ENCODE measurements around the gene CORO7. TPM values are rescaled to one million over a fixed set of nuclear protein-coding genes. Genes with fewer than 3 reads are reported as not detected.
A peak's percentile ranks its signal among the peaks of the same experiment; 100 is the strongest.

CORO7 gene
- total and polyA plus RNA-seq, 5 donors from 2014 or later: 52.5 to 718 (median 63.6) TPM

DNA sequence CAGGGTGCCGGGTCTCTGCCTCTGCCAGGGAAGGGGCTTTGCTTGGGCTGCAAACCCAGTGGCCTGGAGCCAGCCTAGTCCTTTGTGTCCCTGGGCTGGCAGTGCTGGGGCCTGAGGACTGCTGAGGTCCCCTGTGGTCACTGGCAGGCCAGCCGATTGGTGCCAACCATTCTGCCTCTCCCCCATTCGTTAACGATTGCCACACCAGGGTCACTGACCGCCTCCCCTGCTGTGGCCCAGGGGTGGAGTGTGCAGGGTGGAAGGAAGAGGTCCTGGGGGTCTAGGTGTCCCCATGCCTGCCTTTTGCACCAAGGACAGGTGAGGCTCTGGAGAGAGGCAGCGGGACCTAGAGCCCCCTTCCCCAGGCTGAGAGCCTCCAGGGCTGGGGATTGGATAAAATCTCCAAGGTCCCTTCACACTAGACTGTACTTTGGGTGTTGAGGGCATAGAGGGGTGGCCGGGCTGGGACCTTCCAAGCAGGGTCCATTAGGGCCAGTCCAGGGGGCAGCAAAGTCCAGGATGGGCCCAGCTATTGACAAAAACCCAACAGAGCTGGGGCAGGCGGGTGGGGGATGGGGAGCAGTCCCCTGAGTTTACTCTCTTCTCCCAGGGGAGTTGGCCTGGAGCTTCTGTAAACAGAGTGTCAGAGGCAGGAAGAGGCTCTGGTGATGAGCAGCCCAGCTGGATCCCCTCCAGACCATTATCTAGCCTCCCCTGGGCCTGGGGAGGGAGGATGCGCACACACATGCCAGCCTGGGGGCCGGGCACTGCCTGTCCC, 43.6 kb downstream of the CORO7 start:
- Mint-ChIP-seq H3K4me3 (peak overlapping the region; percentile 47 to 86 (median 84)), H3K9me3 (no peaks in the 10 kb centered on the region), H3K27ac (peak overlapping the region; percentile 15 to 75 (median 26)), H3K27me3 (no peaks in the 10 kb centered on the region), H3K36me3 (no peaks in the 10 kb centered on the region), H3K4me1 (peaks cover 0 to 37% (median 11%) of the 10 kb centered on the region in 4 donors)
- ATAC-seq (ENCODE audit: low read depth in 2 of 2) (no peak), DNase-seq (no peak)
- peaks cover 37% of the 10 kb centered on the region for H3K4me1 ChIP-seq (ENCODE audit: control insufficient read depth, insufficient read depth, low read length, poor library complexity, severe bottlenecking)
- H3K27ac ChIP-seq (ENCODE audit: insufficient read depth, low read length, poor library complexity, severe bottlenecking): peak overlapping the region; percentile 6
- H3K27me3 ChIP-seq (ENCODE audit: control insufficient read depth, insufficient read depth, low read length): no peaks in the 10 kb centered on the region
- no peaks in the 10 kb centered on the region for H3K9me3 ChIP-seq (ENCODE audit: control insufficient read depth in 2 of 2, low read length in 2 of 2)
- peaks cover 6% of the 10 kb centered on the region for H3K36me3 ChIP-seq (ENCODE audit: control insufficient read depth, insufficient read depth, low read length)
- H3K4me3 ChIP-seq (ENCODE audit: low read depth, low read length): no peak overlapping the region

DNA sequence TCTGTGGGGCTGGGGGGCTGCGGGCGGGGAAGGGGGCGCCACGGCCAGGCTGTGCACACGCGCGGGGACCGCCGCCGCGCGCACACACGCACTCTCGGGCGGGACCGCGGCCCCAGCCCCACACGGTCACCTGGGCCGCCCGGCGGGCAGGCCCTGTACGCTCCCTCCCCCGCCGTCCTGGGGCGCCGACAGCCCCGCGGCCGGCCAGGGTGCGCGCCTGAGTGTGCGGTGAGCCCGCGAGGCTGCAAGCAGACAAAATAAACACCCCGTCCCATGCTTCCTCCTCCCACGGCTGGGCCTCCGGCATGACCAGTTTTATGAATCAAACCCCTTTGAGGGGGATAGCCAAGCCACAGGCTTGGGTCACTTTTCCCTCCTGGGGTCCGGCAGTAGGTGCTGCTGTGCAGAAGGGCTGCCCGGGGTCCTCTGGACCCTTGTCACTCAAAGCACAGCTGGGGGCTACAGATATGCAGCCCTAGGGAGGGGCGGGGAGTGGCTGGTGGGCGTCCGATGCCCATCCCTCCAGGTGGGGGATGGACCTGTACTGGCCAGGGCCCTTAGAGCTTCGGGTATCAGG, 44.3 kb downstream of the CORO7 start:
- Histone ChIP-seq H3K27ac (ENCODE audit: insufficient read depth, low read length, poor library complexity, severe bottlenecking) (peak overlapping the region; percentile 6), H3K9me3 (ENCODE audit: control insufficient read depth in 2 of 2, low read length in 2 of 2) (no peaks in the 10 kb centered on the region), H3K4me3 (ENCODE audit: low read depth, low read length) (no peak overlapping the region), H3K4me1 (ENCODE audit: control insufficient read depth, insufficient read depth, low read length, poor library complexity, severe bottlenecking) (peaks cover 37% of the 10 kb centered on the region), H3K27me3 (ENCODE audit: control insufficient read depth, insufficient read depth, low read length) (no peaks in the 10 kb centered on the region), H3K36me3 (ENCODE audit: control insufficient read depth, insufficient read depth, low read length) (peaks cover 9% of the 10 kb centered on the region)
- Mint-ChIP-seq H3K9me3 (no peaks in the 10 kb centered on the region), H3K36me3 (peaks cover 4% of the 10 kb centered on the region), H3K27ac (peak overlapping the region; percentile 66 to 86 (median 75)), H3K4me1 (peaks cover 0 to 42% (median 11%) of the 10 kb centered on the region in 4 donors), H3K27me3 (no peaks in the 10 kb centered on the region), H3K4me3 (peak overlapping the region; percentile 47 to 86 (median 84))
- ATAC-seq (ENCODE audit: low read depth in 2 of 2) (peak; percentile 32 to 52), DNase-seq (peak in 1 of 3 donors; percentile 37)

DNA sequence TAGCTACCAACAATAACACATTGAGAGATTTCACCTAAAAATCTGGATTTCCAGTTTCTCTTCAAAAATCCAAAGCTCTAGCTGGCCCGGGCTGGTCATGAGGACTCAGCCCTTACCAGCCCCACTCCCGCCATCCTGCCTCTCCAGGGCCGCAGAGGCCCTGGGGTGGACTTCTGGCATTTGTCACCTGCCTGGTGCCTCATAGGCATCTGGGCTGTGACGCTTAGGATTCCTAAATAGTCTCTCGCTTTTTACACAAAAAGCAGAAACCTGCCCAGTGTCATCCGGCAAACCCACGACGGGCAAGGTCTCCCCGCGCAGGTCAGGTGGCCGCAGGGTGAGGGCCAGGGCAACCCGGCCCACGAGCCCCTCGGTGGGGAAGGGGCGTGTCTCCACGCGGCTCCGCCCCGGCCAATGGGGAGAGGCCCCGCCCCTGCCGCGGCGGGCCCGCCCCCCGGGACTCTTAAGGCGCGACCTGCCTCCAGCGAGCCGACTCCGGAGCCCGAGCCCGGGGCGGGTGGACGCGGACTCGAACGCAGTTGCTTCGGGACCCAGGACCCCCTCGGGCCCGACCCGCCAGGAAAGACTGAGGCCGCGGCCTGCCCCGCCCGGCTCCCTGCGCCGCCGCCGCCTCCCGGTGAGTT, 44.9 kb downstream of the CORO7 start, which contains the start of gene VASN:
Gene VASN (plus strand): TSS at position 492 of the 644 bp plus-strand sequence. CDS start 9,030 bp downstream, outside the sequence.
- peaks cover 37% of the 10 kb centered on the region for H3K4me1 ChIP-seq (ENCODE audit: control insufficient read depth, insufficient read depth, low read length, poor library complexity, severe bottlenecking)
- peak within 1 kb of the TSS; percentile 66 to 86 (median 75) for H3K27ac Mint-ChIP-seq
- no peaks in the 10 kb centered on the region for H3K27me3 Mint-ChIP-seq
- peak within 1 kb of the TSS; percentile 34 for H3K27ac ChIP-seq (ENCODE audit: insufficient read depth, low read length, poor library complexity, severe bottlenecking)
- DNase-seq (peak; percentile 55 to 71 (median 62)), ATAC-seq (ENCODE audit: low read depth in 2 of 2) (peak; percentile 82 to 83)
- H3K36me3 Mint-ChIP-seq: peaks cover 4% of the 10 kb centered on the region
- H3K4me3 Mint-ChIP-seq: peak within 1 kb of the TSS; percentile 47 to 86 (median 84)
- H3K36me3 ChIP-seq (ENCODE audit: control insufficient read depth, insufficient read depth, low read length): peaks cover 8% of the 10 kb centered on the region
- no peak within 1 kb of the TSS for H3K4me3 ChIP-seq (ENCODE audit: low read depth, low read length)
- no peaks in the 10 kb centered on the region for H3K9me3 Mint-ChIP-seq
- no peaks in the 10 kb centered on the region for H3K27me3 ChIP-seq (ENCODE audit: control insufficient read depth, insufficient read depth, low read length)
- no peaks in the 10 kb centered on the region for H3K9me3 ChIP-seq (ENCODE audit: control insufficient read depth in 2 of 2, low read length in 2 of 2)
- H3K4me1 Mint-ChIP-seq: peaks cover 0 to 40% (median 11%) of the 10 kb centered on the region in 4 donors

DNA sequence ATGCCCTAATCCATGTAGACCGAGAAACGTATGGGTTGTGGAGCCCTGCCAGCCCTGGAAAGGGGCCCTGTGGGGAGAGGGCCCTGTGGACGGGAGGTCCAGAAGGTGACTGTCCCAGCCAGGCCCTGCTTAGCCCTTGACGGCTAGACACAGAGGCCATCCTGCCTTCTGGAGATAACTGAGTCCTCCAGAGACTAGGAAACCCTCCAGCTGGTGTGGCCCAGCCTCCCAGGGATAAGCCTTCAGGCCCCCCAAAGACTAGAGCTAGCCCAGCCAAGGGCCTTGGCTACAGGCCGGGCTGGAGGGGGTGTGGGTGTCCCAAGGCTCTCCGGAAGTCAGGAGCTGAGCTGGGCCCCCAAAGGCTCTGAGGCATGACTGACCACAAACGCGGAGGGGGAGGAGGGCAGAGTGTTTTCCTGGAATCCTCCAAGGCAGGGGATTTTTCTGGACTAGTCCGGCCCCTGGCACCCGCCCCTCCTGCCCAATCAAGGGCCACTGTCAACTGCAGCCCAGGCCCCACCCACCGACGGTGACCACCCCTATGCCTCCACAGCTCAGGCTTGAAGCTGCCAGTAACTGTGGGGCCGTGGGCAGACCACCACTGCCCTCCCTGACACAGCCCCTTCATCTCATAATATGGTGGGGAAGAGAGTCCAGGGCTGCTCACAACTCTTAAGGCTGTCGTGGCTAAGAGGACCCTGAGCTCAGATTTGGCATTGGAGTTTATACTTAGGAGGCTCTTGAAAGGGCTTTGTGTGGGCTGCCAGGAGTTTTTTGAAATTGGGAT, 45.6 kb downstream of the CORO7 start:
- H3K9me3 ChIP-seq (ENCODE audit: control insufficient read depth in 2 of 2, low read length in 2 of 2): no peaks in the 10 kb centered on the region
- ATAC-seq (ENCODE audit: low read depth in 2 of 2): no peak
- peaks cover 37% of the 10 kb centered on the region for H3K4me1 ChIP-seq (ENCODE audit: control insufficient read depth, insufficient read depth, low read length, poor library complexity, severe bottlenecking)
- H3K36me3 ChIP-seq (ENCODE audit: control insufficient read depth, insufficient read depth, low read length): peaks cover 8% of the 10 kb centered on the region
- Mint-ChIP-seq H3K36me3 (peaks cover 4% of the 10 kb centered on the region), H3K27ac (peak overlapping the region in 1 of 3 donors; percentile 9), H3K4me3 (peak overlapping the region in 2 of 4 donors; percentile 63 to 71), H3K9me3 (no peaks in the 10 kb centered on the region), H3K4me1 (peaks cover 0 to 40% (median 11%) of the 10 kb centered on the region in 4 donors), H3K27me3 (no peaks in the 10 kb centered on the region)
- no peak for DNase-seq
- H3K27ac ChIP-seq (ENCODE audit: insufficient read depth, low read length, poor library complexity, severe bottlenecking): peak overlapping the region; percentile 34
- H3K27me3 ChIP-seq (ENCODE audit: control insufficient read depth, insufficient read depth, low read length): no peaks in the 10 kb centered on the region
- H3K4me3 ChIP-seq (ENCODE audit: low read depth, low read length): no peak overlapping the region

DNA sequence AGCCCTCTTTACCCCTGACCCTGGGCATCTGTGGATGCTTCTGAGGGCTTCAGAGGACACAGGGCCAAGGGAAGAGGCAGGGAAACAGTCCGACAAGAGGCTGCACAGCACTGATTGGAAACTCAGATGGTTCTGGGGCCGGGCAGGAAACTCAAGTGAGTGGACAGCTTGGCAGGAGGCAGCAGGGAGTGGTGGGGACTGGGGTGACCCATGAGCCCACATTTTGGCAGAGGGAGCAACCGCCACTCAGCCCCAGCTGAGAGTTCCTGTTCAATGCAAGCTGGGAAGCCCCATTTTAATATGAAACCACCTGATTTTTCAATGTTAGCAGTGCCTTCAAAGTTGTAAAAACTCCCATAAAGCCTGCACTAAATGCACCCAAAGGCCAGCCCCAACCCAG, 46.2 kb downstream of the CORO7 start:
- H3K9me3 ChIP-seq (ENCODE audit: control insufficient read depth in 2 of 2, low read length in 2 of 2): no peaks in the 10 kb centered on the region
- H3K9me3 Mint-ChIP-seq: no peaks in the 10 kb centered on the region
- H3K4me1 ChIP-seq (ENCODE audit: control insufficient read depth, insufficient read depth, low read length, poor library complexity, severe bottlenecking): peaks cover 35% of the 10 kb centered on the region
- ATAC-seq (ENCODE audit: low read depth in 2 of 2) (no peak), DNase-seq (no peak)
- no peaks in the 10 kb centered on the region for H3K27me3 Mint-ChIP-seq
- peaks cover 0 to 37% (median 8%) of the 10 kb centered on the region in 4 donors for H3K4me1 Mint-ChIP-seq
- H3K36me3 Mint-ChIP-seq: peaks cover 4% of the 10 kb centered on the region
- H3K36me3 ChIP-seq (ENCODE audit: control insufficient read depth, insufficient read depth, low read length): peaks cover 14% of the 10 kb centered on the region
- no peaks in the 10 kb centered on the region for H3K27me3 ChIP-seq (ENCODE audit: control insufficient read depth, insufficient read depth, low read length)
- H3K4me3 Mint-ChIP-seq: peak overlapping the region in 3 of 4 donors; percentile 41 to 63 (median 61)
- H3K27ac ChIP-seq (ENCODE audit: insufficient read depth, low read length, poor library complexity, severe bottlenecking): no peak overlapping the region
- no peak overlapping the region for H3K4me3 ChIP-seq (ENCODE audit: low read depth, low read length)
- H3K27ac Mint-ChIP-seq: peak overlapping the region in 2 of 3 donors; percentile 9 to 15

DNA sequence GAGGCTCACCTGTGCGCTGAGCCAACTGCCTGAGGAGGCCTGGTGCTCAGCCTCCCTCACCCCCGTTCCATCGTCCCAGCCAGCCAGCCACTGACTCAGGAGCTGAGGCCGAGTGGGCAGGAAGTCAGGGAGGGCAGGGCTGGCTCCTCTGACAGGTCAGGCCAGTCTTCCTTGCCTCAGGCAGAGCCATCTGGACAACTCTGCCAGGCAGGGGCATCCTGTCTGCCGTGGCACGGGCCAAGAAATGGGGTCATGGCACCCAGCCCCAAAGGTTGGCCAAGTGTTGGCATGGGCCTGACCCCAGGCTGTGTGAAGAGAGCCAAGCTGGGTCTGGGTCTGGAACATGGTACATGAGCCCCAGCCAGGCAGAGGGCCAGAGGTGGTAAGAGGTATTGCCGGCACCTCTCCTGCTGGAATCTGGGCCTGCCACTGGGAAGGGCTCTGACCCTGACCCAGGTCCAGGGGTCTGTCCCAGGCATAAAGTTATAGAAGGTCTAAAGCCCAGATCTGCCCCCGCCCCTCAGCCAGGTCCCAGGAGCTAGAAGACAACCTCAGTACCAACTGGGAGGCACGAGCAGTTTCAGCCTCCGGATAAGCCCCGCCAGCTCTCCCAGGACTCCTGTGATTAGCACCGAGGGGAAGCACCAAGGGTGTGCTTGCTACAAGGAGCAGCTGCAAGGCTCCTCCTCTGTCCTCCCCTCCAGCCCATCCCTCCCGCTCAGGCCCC, 47.2 kb downstream of the CORO7 start:
- H3K27ac Mint-ChIP-seq: peak overlapping the region in 1 of 3 donors; percentile 25

More for the DNA sequence above, 47.2 kb downstream of the CORO7 start:
- peaks cover 0 to 33% (median 8%) of the 10 kb centered on the region in 4 donors for H3K4me1 Mint-ChIP-seq
- ATAC-seq (ENCODE audit: low read depth in 2 of 2) (no peak), DNase-seq (no peak)
- no peaks in the 10 kb centered on the region for H3K9me3 ChIP-seq (ENCODE audit: control insufficient read depth in 2 of 2, low read length in 2 of 2)
- H3K27ac ChIP-seq (ENCODE audit: insufficient read depth, low read length, poor library complexity, severe bottlenecking): no peak overlapping the region
- peak overlapping the region in 1 of 4 donors; percentile 47 for H3K4me3 Mint-ChIP-seq
- H3K27me3 ChIP-seq (ENCODE audit: control insufficient read depth, insufficient read depth, low read length): no peaks in the 10 kb centered on the region
- peaks cover 24% of the 10 kb centered on the region for H3K36me3 ChIP-seq (ENCODE audit: control insufficient read depth, insufficient read depth, low read length)
- peaks cover 4% of the 10 kb centered on the region for H3K36me3 Mint-ChIP-seq
- H3K9me3 Mint-ChIP-seq: no peaks in the 10 kb centered on the region
- H3K4me3 ChIP-seq (ENCODE audit: low read depth, low read length): no peak overlapping the region
- H3K27me3 Mint-ChIP-seq: no peaks in the 10 kb centered on the region
- H3K4me1 ChIP-seq (ENCODE audit: control insufficient read depth, insufficient read depth, low read length, poor library complexity, severe bottlenecking): peaks cover 25% of the 10 kb centered on the region
